B cell (primary cell): ENCODE results near the gene BCAR3. TPM values are rescaled to one million over a fixed set of nuclear protein-coding genes. Genes with fewer than 3 reads are reported as not detected.
A peak's percentile ranks its signal among the peaks of the same experiment; 100 is the strongest.
"Not testable (repeated sequence)": the region's sequence is repeated elsewhere in the genome, so short reads cannot be mapped to it uniquely, and the experiment has no call there.

Experiments
- ATAC-seq: fragments of 200-7000 bp; cut with Tn5 transposase; one replicate; pipeline ENCODE4 v1.10.0; 2021; ENCODE audit warnings: low read depth, mild to moderate bottlenecking, moderate number of reproducible peaks, moderate library complexity
- CTCF ChIA-PET: fragments of 350-600 bp; sonication (Branson Sonifier 250); formaldehyde crosslinking; loops from one replicate; lab custom pipeline; 2021; ENCODE audit warnings: antibody characterized with exemption, inconsistent platforms; lab: Charles Lee
- POLR2A ChIA-PET: fragments of 350-600 bp; sonication (Branson Sonifier 250); formaldehyde crosslinking; loops from one replicate; lab custom pipeline; 2021; ENCODE audit warnings: antibody characterized with exemption; lab: Charles Lee
- DNase-seq: peaks from one replicate; pipeline ENCODE4 v3.0.0; 2013
- H2AFZ ChIP-seq: 2 replicates; pipeline ENCODE4 v1.6.1; 2012; ENCODE audit warnings: mild to moderate bottlenecking, low read depth, low read length; ENCODE audit not compliant: insufficient read depth, poor library complexity, severe bottlenecking
- H3K27ac ChIP-seq, 2 donors: 1 replicate in 1 of 2; 2 replicates in 1 of 2; pipeline ENCODE4 v1.5.1; 2012 to 2013; ENCODE audit warnings: low read length in 2 of 2, mild to moderate bottlenecking in 2 of 2, moderate library complexity in 1 of 2
- H3K27me3 ChIP-seq, 4 experiments: fragments of 200-600 bp in 1 of 4; sonication (generic) in 1 of 4; replicated peaks in 1 of 4; 1 replicate in 2 of 4; 2 replicates in 2 of 4; pipeline versions ENCODE4 v1.6.1 to v1.7.0; 2013 to 2016; ENCODE audit warnings: low read length in 3 of 4, mild to moderate bottlenecking in 2 of 4, mixed read lengths in 1 of 4, moderate library complexity in 1 of 4; ENCODE audit not compliant: insufficient read depth in 4 of 4, control insufficient read depth in 3 of 4; ENCODE audit errors: control extremely low read depth in 1 of 4
- H3K36me3 ChIP-seq, 2 experiments: replicated peaks in 1 of 2; 1 replicate in 1 of 2; 2 replicates in 1 of 2; pipeline versions ENCODE4 v1.6.1 to v1.7.1; 2013; ENCODE audit warnings: low read length in 1 of 2; ENCODE audit not compliant: insufficient read depth in 2 of 2, control insufficient read depth in 1 of 2; ENCODE audit errors: control extremely low read depth in 1 of 2, extremely low read depth in 1 of 2
- H3K4me1 ChIP-seq, 2 donors: fragments of 200-600 bp in 1 of 2; sonication (generic) in 1 of 2; 1 replicate in 1 of 2; 2 replicates in 1 of 2; pipeline versions ENCODE4 v1.5.1 to v1.6.1; 2013 to 2017; ENCODE audit warnings: low read length in 2 of 2; ENCODE audit not compliant: control insufficient read depth in 2 of 2, insufficient read depth in 2 of 2
- H3K4me2 ChIP-seq: replicated peaks from 2 replicates; pipeline ENCODE3; 2012; ENCODE audit warnings: mild to moderate bottlenecking, low read depth, low read length; ENCODE audit not compliant: poor library complexity, severe bottlenecking
- H3K4me3 ChIP-seq, 5 experiments: fragments of 200-600 bp in 1 of 5; sonication (generic) in 1 of 5; 1 replicate in 3 of 5; 2 replicates in 2 of 5; pipeline versions ENCODE4 v1.5.1 to v1.7.0; 2011 to 2016; ENCODE audit warnings: low read length in 4 of 5, mild to moderate bottlenecking in 4 of 5, low read depth in 2 of 5, control low read depth in 1 of 5, moderate library complexity in 1 of 5; ENCODE audit not compliant: insufficient read depth in 1 of 5; ENCODE audit errors: control extremely low read depth in 1 of 5, extremely low read depth in 1 of 5
- H3K79me2 ChIP-seq: fragments of 200-600 bp; sonication (generic); one replicate; pipeline ENCODE4 v1.6.0; 2016; ENCODE audit warnings: low read length; ENCODE audit not compliant: control insufficient read depth, insufficient read depth
- H3K9ac ChIP-seq: fragments of 200-600 bp; sonication (generic); 2 replicates; pipeline ENCODE4 v1.6.1; 2017; ENCODE audit warnings: mild to moderate bottlenecking, low read length, moderate library complexity
- H3K9me3 ChIP-seq, 3 donors: one replicate each; pipeline versions ENCODE4 v1.6.1 to v1.7.1; 2013; ENCODE audit warnings: low read length in 2 of 3; ENCODE audit not compliant: control insufficient read depth in 2 of 3, insufficient read depth in 1 of 3; ENCODE audit errors: control extremely low read depth in 1 of 3
- H4K20me1 ChIP-seq: 2 replicates; pipeline ENCODE4 v1.6.0; 2012; ENCODE audit warnings: mild to moderate bottlenecking, low read length; ENCODE audit not compliant: insufficient read depth, control insufficient read depth, poor library complexity, severe bottlenecking
- H3K27ac Mint-ChIP-seq: one replicate; pipeline ENCODE4 v1.8.0; 2021; ENCODE audit warnings: mixed read lengths
- H3K27me3 Mint-ChIP-seq: one replicate; pipeline ENCODE4 v1.8.0; 2021; ENCODE audit warnings: mixed read lengths
- H3K4me1 Mint-ChIP-seq: one replicate; pipeline ENCODE4 v1.8.0; 2021; ENCODE audit warnings: mixed read lengths
- H3K4me3 Mint-ChIP-seq: one replicate; pipeline ENCODE4 v1.8.0; 2021; ENCODE audit warnings: mixed read lengths
- H3K9me3 Mint-ChIP-seq: one replicate; pipeline ENCODE4 v1.8.0; 2022; ENCODE audit warnings: mixed read lengths; ENCODE audit not compliant: insufficient read depth
- EZH2 ChIP-seq: IDR thresholded peaks from 2 replicates; pipeline ENCODE4 v1.6.1; 2012; ENCODE audit warnings: borderline replicate concordance, low read depth, mild to moderate bottlenecking, moderate library complexity, low read length; ENCODE audit not compliant: insufficient read depth, poor library complexity, severe bottlenecking
- WGBS: methylation state at CpG from one replicate; pipeline ENCODE4 v1.1.5; 2013; ENCODE audit warnings: missing lambda C conversion rate; ENCODE audit not compliant: insufficient coverage; 5-methylcytosine and 5-hydroxymethylcytosine counted together
- intact Hi-C: fragments of 100-400 bp; cut with micrococcal nuclease; formaldehyde crosslinking; loops from one replicate; pipeline ENCODE4 v1.10.0; 2022
- polyA plus RNA-seq: library from polyadenylated mRNA; depleted of rRNA; stranded (reverse); fragments of >200 nt; gene quantifications from 2 replicates; pipeline ENCODE4 v1.2.3, GENCODE V29; 2012
- total RNA-seq, 2 donors: library from RNA; stranded (reverse); fragments of 120-200 nt in 1 of 2; gene quantifications; 1 replicate in 1 of 2; 2 replicates in 1 of 2; pipeline versions ENCODE4 v1.2.3 to v1.2.4, GENCODE V29; 2013 to 2022
- TF ChIP-seq, protein P1 (sequence below): fragments of 200-600 bp; IDR thresholded peaks from one replicate; pipeline ENCODE4 v1.8.0; 2022; ENCODE audit warnings: antibody characterized with exemption, mild to moderate bottlenecking

Gene BCAR3
- total and polyA plus RNA-seq, 2 donors (not counting 1 experiment from before 2014, with no cell fraction given) = 6.7 to 13.0 TPM

- TF ChIP-seq, protein P1, sequence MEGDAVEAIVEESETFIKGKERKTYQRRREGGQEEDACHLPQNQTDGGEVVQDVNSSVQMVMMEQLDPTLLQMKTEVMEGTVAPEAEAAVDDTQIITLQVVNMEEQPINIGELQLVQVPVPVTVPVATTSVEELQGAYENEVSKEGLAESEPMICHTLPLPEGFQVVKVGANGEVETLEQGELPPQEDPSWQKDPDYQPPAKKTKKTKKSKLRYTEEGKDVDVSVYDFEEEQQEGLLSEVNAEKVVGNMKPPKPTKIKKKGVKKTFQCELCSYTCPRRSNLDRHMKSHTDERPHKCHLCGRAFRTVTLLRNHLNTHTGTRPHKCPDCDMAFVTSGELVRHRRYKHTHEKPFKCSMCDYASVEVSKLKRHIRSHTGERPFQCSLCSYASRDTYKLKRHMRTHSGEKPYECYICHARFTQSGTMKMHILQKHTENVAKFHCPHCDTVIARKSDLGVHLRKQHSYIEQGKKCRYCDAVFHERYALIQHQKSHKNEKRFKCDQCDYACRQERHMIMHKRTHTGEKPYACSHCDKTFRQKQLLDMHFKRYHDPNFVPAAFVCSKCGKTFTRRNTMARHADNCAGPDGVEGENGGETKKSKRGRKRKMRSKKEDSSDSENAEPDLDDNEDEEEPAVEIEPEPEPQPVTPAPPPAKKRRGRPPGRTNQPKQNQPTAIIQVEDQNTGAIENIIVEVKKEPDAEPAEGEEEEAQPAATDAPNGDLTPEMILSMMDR = no peak
- TF ChIP-seq EZH2 = no peak
- POLR2A ChIA-PET = interaction anchor here (0.6 kb wide), 1 partner anchor 34 kb away, joined by 4 read pairs; no protein-coding TSS in a partner anchor
- no peak overlapping the region for H3K9ac ChIP-seq
- no peak overlapping the region for H3K4me2 ChIP-seq
- H2AFZ ChIP-seq = peak overlapping the region; percentile 4
- no peak overlapping the region for H3K4me3 Mint-ChIP-seq
- no peaks in the 10 kb centered on the region for H4K20me1 ChIP-seq
- peaks cover 25% of the 10 kb centered on the region for H3K4me1 Mint-ChIP-seq
- intact Hi-C loops = no loop called here
- no peak overlapping the region for H3K27ac ChIP-seq
- H3K9me3 Mint-ChIP-seq = no peaks in the 10 kb centered on the region
- no peaks in the 10 kb centered on the region for H3K27me3 Mint-ChIP-seq
- H3K4me1 ChIP-seq = no peaks in the 10 kb centered on the region
- peaks cover 4 to 5% of the 10 kb centered on the region in 2 experiments for H3K36me3 ChIP-seq
- ATAC-seq (no peak), DNase-seq (no peak)
- no peak overlapping the region for H3K4me3 ChIP-seq
- H3K9me3 ChIP-seq = no peaks in the 10 kb centered on the region
- H3K27ac Mint-ChIP-seq = no peak overlapping the region
- WGBS = 56% methylated on average over 4 of the region's 7 CpGs
- CTCF ChIA-PET = interaction anchor here (1.4 to 1.9 kb wide), 2 partner anchors 32 to 152 kb away, joined by 3 to 5 read pairs; no protein-coding TSS in a partner anchor
- H3K27me3 ChIP-seq = no peaks in the 10 kb centered on the region
- peaks cover 30% of the 10 kb centered on the region for H3K79me2 ChIP-seq
These were observed 19.7 kb downstream of the BCAR3 start for GRCh38 chr1:93661829-93662474.

GRCh38 chr1:93661341-93661740 is 20.3 kb downstream of the BCAR3 start:
- ATAC-seq, H3K27ac Mint-ChIP-seq, H3K27me3 ChIP-seq, H3K4me3 ChIP-seq, H3K9me3 Mint-ChIP-seq, H3K4me1 ChIP-seq, H2AFZ ChIP-seq, DNase-seq, H3K9ac ChIP-seq, intact Hi-C loops, H3K4me3 Mint-ChIP-seq, H3K9me3 ChIP-seq, H3K27ac ChIP-seq, H3K36me3 ChIP-seq, H3K4me2 ChIP-seq, H4K20me1 ChIP-seq, H3K27me3 Mint-ChIP-seq: not testable (repeated sequence)
- H3K4me1 Mint-ChIP-seq = peaks cover 25% of the 10 kb centered on the region
- peaks cover 30% of the 10 kb centered on the region for H3K79me2 ChIP-seq
- ChIA-PET POLR2A (interaction anchor here (0.6 kb wide), 1 partner anchor 146 kb away, joined by 3 read pairs; no protein-coding TSS in a partner anchor), CTCF (interaction anchor here (0.6 to 1.4 kb wide), 3 partner anchors 15 to 153 kb away, joined by 3 to 4 read pairs (median 3); no protein-coding TSS in a partner anchor)
- 100% methylated on average over 3 of the region's 9 CpGs for WGBS
